Astrocyte (in vitro differentiated cells and primary cell): Measurements from ENCODE around the gene PHAF1.

Experiments
- EZH2 ChIP-seq: IDR thresholded peaks from 2 replicates; pipeline ENCODE4 v1.6.1; 2012; ENCODE audit warnings: mild to moderate bottlenecking, low read length, inconsistent platforms; ENCODE audit not compliant: insufficient read depth
- TF ChIP-seq, protein P1 (sequence below): IDR thresholded peaks from 2 replicates; pipeline ENCODE4 v1.5.1; 2011; ENCODE audit warnings: low read depth, mild to moderate bottlenecking, inconsistent platforms, low read length, moderate library complexity; ENCODE audit not compliant: insufficient read depth

GRCh38 chr16:67163164-67163998 is 53.6 kb downstream of the PHAF1 start:
- TF ChIP-seq, protein P1, sequence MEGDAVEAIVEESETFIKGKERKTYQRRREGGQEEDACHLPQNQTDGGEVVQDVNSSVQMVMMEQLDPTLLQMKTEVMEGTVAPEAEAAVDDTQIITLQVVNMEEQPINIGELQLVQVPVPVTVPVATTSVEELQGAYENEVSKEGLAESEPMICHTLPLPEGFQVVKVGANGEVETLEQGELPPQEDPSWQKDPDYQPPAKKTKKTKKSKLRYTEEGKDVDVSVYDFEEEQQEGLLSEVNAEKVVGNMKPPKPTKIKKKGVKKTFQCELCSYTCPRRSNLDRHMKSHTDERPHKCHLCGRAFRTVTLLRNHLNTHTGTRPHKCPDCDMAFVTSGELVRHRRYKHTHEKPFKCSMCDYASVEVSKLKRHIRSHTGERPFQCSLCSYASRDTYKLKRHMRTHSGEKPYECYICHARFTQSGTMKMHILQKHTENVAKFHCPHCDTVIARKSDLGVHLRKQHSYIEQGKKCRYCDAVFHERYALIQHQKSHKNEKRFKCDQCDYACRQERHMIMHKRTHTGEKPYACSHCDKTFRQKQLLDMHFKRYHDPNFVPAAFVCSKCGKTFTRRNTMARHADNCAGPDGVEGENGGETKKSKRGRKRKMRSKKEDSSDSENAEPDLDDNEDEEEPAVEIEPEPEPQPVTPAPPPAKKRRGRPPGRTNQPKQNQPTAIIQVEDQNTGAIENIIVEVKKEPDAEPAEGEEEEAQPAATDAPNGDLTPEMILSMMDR: no peak
- TF ChIP-seq EZH2: peak; percentile 89
